Endodermal cell (in vitro differentiated cells): ENCODE data around the gene ORAI2. TPM values are rescaled to one million over a fixed set of nuclear protein-coding genes. Genes with fewer than 3 reads are reported as not detected.

Experiments
- DNase-seq: peaks from one replicate; pipeline ENCODE4 v3.0.0-alpha.2; 2017
- H3K27ac ChIP-seq: 2 replicates; pipeline ENCODE4 v1.5.1; 2013; ENCODE audit warnings: mild to moderate bottlenecking, low read depth, low read length, moderate library complexity
- H3K27me3 ChIP-seq: 2 replicates; pipeline ENCODE4 v1.6.1; 2013; ENCODE audit warnings: mild to moderate bottlenecking, low read length, moderate library complexity; ENCODE audit not compliant: insufficient read depth, control insufficient read depth, poor library complexity, severe bottlenecking
- H3K36me3 ChIP-seq: 2 replicates; pipeline ENCODE4 v1.7.0; 2013; ENCODE audit warnings: mild to moderate bottlenecking, low read length, moderate library complexity; ENCODE audit not compliant: control insufficient read depth, insufficient read depth
- H3K4me1 ChIP-seq: one replicate; pipeline ENCODE4 v1.7.0; 2013; ENCODE audit warnings: low read length; ENCODE audit not compliant: control insufficient read depth, insufficient read depth
- H3K4me3 ChIP-seq: 2 replicates; pipeline ENCODE4 v1.5.1; 2013; ENCODE audit warnings: mild to moderate bottlenecking, low read length, moderate library complexity
- H3K9ac ChIP-seq: 2 replicates; pipeline ENCODE4 v1.6.1; 2013; ENCODE audit warnings: mild to moderate bottlenecking, low read length, moderate library complexity; ENCODE audit not compliant: poor library complexity, severe bottlenecking; ENCODE audit errors: extremely low read depth
- H3K9me3 ChIP-seq: 2 replicates; pipeline ENCODE4 v1.6.1; 2013; ENCODE audit warnings: mild to moderate bottlenecking, low read length, moderate library complexity; ENCODE audit not compliant: control insufficient read depth
- H3K27ac Mint-ChIP-seq: 2 replicates; pipeline ENCODE4 v1.8.0; 2020; ENCODE audit warnings: mixed read lengths
- H3K27me3 Mint-ChIP-seq: 2 replicates; pipeline ENCODE4 v1.8.0; 2021; ENCODE audit warnings: mild to moderate bottlenecking, mixed read lengths; ENCODE audit not compliant: insufficient read depth
- H3K36me3 Mint-ChIP-seq: 2 replicates; pipeline ENCODE4 v1.8.0; 2020; ENCODE audit warnings: low read depth, mixed read lengths
- H3K4me1 Mint-ChIP-seq: 2 replicates; pipeline ENCODE4 v1.8.0; 2020; ENCODE audit warnings: mixed read lengths
- H3K4me3 Mint-ChIP-seq: 2 replicates; pipeline ENCODE4 v1.8.0; 2020; ENCODE audit warnings: mild to moderate bottlenecking, moderate library complexity, mixed read lengths
- H3K9me3 Mint-ChIP-seq: 2 replicates; pipeline ENCODE4 v1.8.0; 2020; ENCODE audit warnings: mild to moderate bottlenecking, mixed read lengths
- CTCF ChIP-seq: fragments of 200-600 bp; sonication (generic); conservative IDR thresholded peaks from 2 replicates; pipeline ENCODE4 v1.5.0; 2021; ENCODE audit warnings: antibody characterized with exemption, mild to moderate bottlenecking
- WGBS, 2 experiments: methylation state at CpG; one replicate each; pipeline versions ENCODE4 v1.1.5 to v1.1.7; 2013; ENCODE audit warnings: missing lambda C conversion rate in 2 of 2, mixed read lengths in 1 of 2; ENCODE audit not compliant: insufficient coverage in 1 of 2, insufficient read length in 1 of 2; 5-methylcytosine and 5-hydroxymethylcytosine counted together
- long read RNA-seq, 4 experiments: library from polyadenylated mRNA in 2 of 4; library from RNA in 1 of 4; library from capped mRNA in 1 of 4; stranded (forward) in 3 of 4; unstranded in 1 of 4; transcript quantifications; one replicate each; pipeline ENCODE4 v2.0.0, GENCODE V29; 2020 to 2021; ENCODE audit warnings: inconsistent platforms in 1 of 4
- polyA plus RNA-seq, 2 experiments: library from polyadenylated mRNA; stranded (reverse); fragments of 50-300 nt; gene quantifications; one replicate each; pipeline ENCODE4 v1.2.3, GENCODE V29; 2013
- total RNA-seq, 2 donors: library from RNA; stranded (reverse); fragmentation: NEBNext Ultra II Directional in 1 of 2; extraction: Animal tissue kit (Norgen Biotek cat#: 25700) in 1 of 2; gene quantifications; 2 replicates in 1 of 2; 3 replicates in 1 of 2; pipeline ENCODE4 v1.2.1, GENCODE V29; 2021

ORAI2 gene
- total RNA-seq, result 10 to 100 TPM; 24.3 to 26.1 TPM
- polyA plus RNA-seq (2013, experiment 1 of 2), result 27.6 TPM
- 28.1 TPM for polyA plus RNA-seq (2013, experiment 2 of 2)
- long read RNA-seq, experiment 1, partial matches to known transcripts, result 0 of 8 reads
- long read RNA-seq, experiment 1, other reads (novel, unspliced or antisense), result 8 of 8 reads
- long read RNA-seq, experiment 2, full-length matches to known transcripts, result 47 of 64 reads
- long read RNA-seq, experiment 2, partial matches to known transcripts, result 0 of 64 reads
- long read RNA-seq, experiment 2, other reads (novel, unspliced or antisense), result 17 of 64 reads
- long read RNA-seq, experiment 3, full-length matches to known transcripts, result 55 of 66 reads
- long read RNA-seq, experiment 3, partial matches to known transcripts, result 0 of 66 reads
- long read RNA-seq, experiment 3, other reads (novel, unspliced or antisense), result 11 of 66 reads
- long read RNA-seq, experiment 4, partial matches to known transcripts, result 0 of 4 reads
- long read RNA-seq, experiment 4, other reads (novel, unspliced or antisense), result 4 of 4 reads

- peak within 1 kb of the TSS; percentile 63 for H3K9ac ChIP-seq
- H3K27ac ChIP-seq, result peak within 1 kb of the TSS; percentile 64
- Mint-ChIP-seq H3K36me3 (peaks cover 10% of the 10 kb centered on the region), H3K4me1 (peaks cover 14% of the 10 kb centered on the region), H3K9me3 (no peaks in the 10 kb centered on the region), H3K27me3 (no peaks in the 10 kb centered on the region), H3K27ac (peak within 1 kb of the TSS; percentile 72), H3K4me3 (peak within 1 kb of the TSS; percentile 66)
- no peaks in the 10 kb centered on the region for H3K36me3 ChIP-seq
- DNase-seq, result peak; percentile 88
- no peaks in the 10 kb centered on the region for H3K4me1 ChIP-seq
- WGBS, 2 experiments, result 1 to 2% methylated on average over 22 to 90 of the region's 90 CpGs
- no peaks in the 10 kb centered on the region for H3K9me3 ChIP-seq
- H3K4me3 ChIP-seq, result peak within 1 kb of the TSS; percentile 84
- no peak for TF ChIP-seq CTCF
- no peaks in the 10 kb centered on the region for H3K27me3 ChIP-seq
These were observed at the start of gene ORAI2 for GRCh38 chr7:102433219-102434038. Gene ORAI2 (plus strand): TSS chr7:102433575. CDS start chr7:102438957, 5,382 bp downstream.

- Histone ChIP-seq H3K4me3 (no peak overlapping the region), H3K9me3 (no peaks in the 10 kb centered on the region), H3K27ac (no peak overlapping the region), H3K9ac (no peak overlapping the region), H3K4me1 (no peaks in the 10 kb centered on the region), H3K36me3 (peaks cover 16% of the 10 kb centered on the region), H3K27me3 (no peaks in the 10 kb centered on the region)
- 95 to 99% methylated on average over 6 of the region's 6 CpGs for WGBS, 2 experiments
- Mint-ChIP-seq H3K27ac (no peak overlapping the region), H3K9me3 (no peaks in the 10 kb centered on the region), H3K27me3 (no peaks in the 10 kb centered on the region), H3K4me1 (peaks cover 8% of the 10 kb centered on the region), H3K36me3 (peaks cover 41% of the 10 kb centered on the region), H3K4me3 (no peak overlapping the region)
- no peak for DNase-seq
- no peak for TF ChIP-seq CTCF
These were observed 46.3 kb upstream of the ORAI2 start for GRCh38 chr7:102387064-102387463.

- Mint-ChIP-seq H3K27ac (no peak overlapping the region), H3K9me3 (no peaks in the 10 kb centered on the region), H3K4me1 (no peaks in the 10 kb centered on the region), H3K4me3 (no peak overlapping the region), H3K27me3 (no peaks in the 10 kb centered on the region), H3K36me3 (peaks cover 36% of the 10 kb centered on the region)
- DNase-seq, result no peak
- Histone ChIP-seq H3K4me3 (no peak overlapping the region), H3K4me1 (no peaks in the 10 kb centered on the region), H3K27me3 (no peaks in the 10 kb centered on the region), H3K36me3 (peaks cover 30% of the 10 kb centered on the region), H3K9ac (no peak overlapping the region), H3K9me3 (no peaks in the 10 kb centered on the region), H3K27ac (no peak overlapping the region)
- no peak for TF ChIP-seq CTCF
- 100% methylated on average over 3 of the region's 3 CpGs; no CpG with 5 or more reads in 1 of the 2 experiments for WGBS, 2 experiments
These were observed 43.6 kb upstream of the ORAI2 start for GRCh38 chr7:102389810-102390209.
